Fibroblast of lung (primary cell): ENCODE measurements around the gene IGDCC3. TPM values are rescaled to one million over a fixed set of nuclear protein-coding genes. Genes with fewer than 3 reads are reported as not detected.

Source experiments
- DNase-seq, 2 donors: peaks; one replicate each; pipeline versions ENCODE4 v3.0.0 to v3.0.0-alpha.2; 2010; ENCODE audit warnings: low read depth in 2 of 2
- H2AFZ ChIP-seq: 2 replicates; pipeline ENCODE4 v1.5.1; 2012; ENCODE audit warnings: low read length, control low read depth, inconsistent platforms
- H3K27ac ChIP-seq: 2 replicates; pipeline ENCODE4 v1.5.1; 2011; ENCODE audit warnings: low read length, control low read depth; ENCODE audit not compliant: insufficient read depth
- H3K27me3 ChIP-seq: 2 replicates; pipeline ENCODE4 v1.5.1; 2011; ENCODE audit warnings: mild to moderate bottlenecking, low read length; ENCODE audit not compliant: control insufficient read depth, insufficient read depth
- H3K36me3 ChIP-seq: 2 replicates; pipeline ENCODE4 v1.5.1; 2011; ENCODE audit warnings: low read length; ENCODE audit not compliant: control insufficient read depth, insufficient read depth
- H3K4me1 ChIP-seq: 2 replicates; pipeline ENCODE4 v1.5.1; 2011; ENCODE audit warnings: low read length; ENCODE audit not compliant: control insufficient read depth, insufficient read depth; ENCODE audit errors: extremely low read depth
- H3K4me2 ChIP-seq: 2 replicates; pipeline ENCODE4 v1.5.1; 2011; ENCODE audit warnings: low read length, control low read depth; ENCODE audit not compliant: insufficient read depth; ENCODE audit errors: extremely low read depth
- H3K4me3 ChIP-seq, 4 experiments: fragments of 200-600 bp in 1 of 4; sonication (generic) in 1 of 4; replicated peaks in 1 of 4; 2 replicates each; pipeline ENCODE4 v1.5.1; 2011 to 2016; ENCODE audit warnings: low read length in 4 of 4, low read depth in 3 of 4, mild to moderate bottlenecking in 3 of 4, control low read depth in 2 of 4, inconsistent platforms in 1 of 4, mixed read lengths in 1 of 4; ENCODE audit not compliant: insufficient read depth in 1 of 4; ENCODE audit errors: control extremely low read depth in 1 of 4
- H3K79me2 ChIP-seq: 2 replicates; pipeline ENCODE4 v1.5.1; 2012; ENCODE audit warnings: mild to moderate bottlenecking, low read length, inconsistent platforms; ENCODE audit not compliant: control insufficient read depth, insufficient read depth
- H3K9ac ChIP-seq: 2 replicates; pipeline ENCODE4 v1.5.1; 2011; ENCODE audit warnings: mild to moderate bottlenecking, low read length, control low read depth; ENCODE audit not compliant: insufficient read depth
- H3K9me3 ChIP-seq: 2 replicates; pipeline ENCODE4 v1.5.1; 2012; ENCODE audit warnings: low read depth, low read length; ENCODE audit not compliant: control insufficient read depth, insufficient read depth
- H4K20me1 ChIP-seq: 2 replicates; pipeline ENCODE4 v1.5.1; 2011; ENCODE audit warnings: low read length; ENCODE audit not compliant: control insufficient read depth, insufficient read depth; ENCODE audit errors: extremely low read depth
- EZH2 ChIP-seq: IDR thresholded peaks from 2 replicates; pipeline ENCODE4 v1.5.1; 2012; ENCODE audit warnings: low read length, control low read depth, mild to moderate bottlenecking; ENCODE audit errors: missing control alignments
- polyA plus RNA-seq, 2 donors: library from polyadenylated mRNA; depleted of rRNA in 1 of 2; stranded (reverse) in 1 of 2; unstranded in 1 of 2; fragments of >200 nt; gene quantifications; 2 replicates each; pipeline ENCODE4 v1.2.1, GENCODE V29; 2011 to 2012; ENCODE audit warnings: missing spikeins in 1 of 2
- total RNA-seq: library from RNA; depleted of rRNA; stranded (reverse); fragments of >200 nt; gene quantifications from 2 replicates; pipeline ENCODE4 v1.2.1, GENCODE V29; 2014
- TF ChIP-seq, protein P1 (sequence below), 2 donors: IDR thresholded peaks in 1 of 2; conservative IDR thresholded peaks in 1 of 2; 1 replicate in 1 of 2; 2 replicates in 1 of 2; pipeline ENCODE4 v1.5.1; 2011 to 2012; ENCODE audit warnings: low read length in 2 of 2, control low read depth in 1 of 2, inconsistent platforms in 1 of 2, low read depth in 1 of 2, mild to moderate bottlenecking in 1 of 2

IGDCC3 gene
- total and polyA plus RNA-seq, 2 donors (not counting 1 experiment from before 2014, with no cell fraction given) = 0.15 TPM; not detected in 1

DNA sequence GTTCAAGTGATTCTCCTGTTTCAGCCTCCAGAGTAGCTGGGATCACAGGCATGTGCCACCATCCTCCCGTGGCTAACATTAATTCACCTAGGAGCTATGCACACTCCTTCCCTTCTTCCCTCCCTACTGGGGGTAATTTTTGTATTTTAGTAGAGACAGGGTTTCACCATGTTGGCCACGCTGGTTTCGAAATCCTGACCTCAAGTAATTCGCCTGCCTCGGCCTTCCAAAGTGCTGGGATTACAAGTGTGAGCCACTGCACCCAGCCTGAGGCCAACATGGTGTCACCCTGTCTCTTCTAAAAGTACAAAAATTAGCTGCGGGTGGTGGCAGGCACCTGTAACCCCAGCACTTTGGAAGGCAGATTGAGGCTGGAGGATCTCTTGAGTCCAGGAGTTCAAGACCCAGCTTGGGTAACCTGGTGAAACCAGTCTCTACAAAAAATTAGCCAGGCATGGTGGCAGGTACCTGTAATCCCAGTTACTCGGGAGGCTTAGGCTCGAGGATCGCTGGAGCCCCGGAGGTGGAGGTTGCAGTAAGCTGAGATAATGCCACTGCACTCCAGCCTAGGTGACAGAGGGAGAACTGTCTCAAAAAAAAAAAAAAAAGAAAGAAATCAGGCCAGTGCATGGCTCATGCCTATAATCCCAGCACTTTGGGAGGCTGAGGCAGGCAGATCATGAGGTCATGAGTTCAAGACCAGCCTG, 67.2 kb downstream of the IGDCC3 start:
- no peak overlapping the region for H3K4me3 ChIP-seq

DNA sequence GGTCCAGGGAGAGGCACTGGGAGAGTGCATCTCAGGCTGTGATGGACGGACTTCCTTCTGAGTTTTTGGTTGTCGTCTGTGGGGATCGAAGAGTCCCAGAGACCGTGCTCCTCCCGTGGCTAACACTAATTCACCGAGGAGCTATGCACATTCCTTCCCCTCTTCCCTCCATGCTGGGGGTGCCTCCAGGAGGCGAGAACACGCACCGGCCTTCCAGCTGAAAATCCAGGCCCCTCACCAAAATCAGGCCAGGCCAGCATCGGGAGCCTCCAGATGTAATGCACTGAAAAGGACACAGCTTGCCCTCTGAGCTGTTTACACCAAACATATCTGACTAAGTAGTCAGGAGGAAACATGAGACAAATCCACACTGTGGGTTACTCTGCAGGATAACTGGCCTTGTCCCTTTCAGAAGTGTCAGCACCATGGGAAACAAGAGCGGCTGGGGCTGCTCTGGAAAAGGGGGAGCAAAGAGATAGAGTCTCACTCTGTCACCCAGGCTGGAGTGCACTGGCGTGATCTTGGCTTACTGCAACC, 67.9 kb downstream of the IGDCC3 start:
- Histone ChIP-seq H3K27ac (no peak overlapping the region), H3K4me3 (no peak overlapping the region), H4K20me1 (no peaks in the 10 kb centered on the region), H3K9me3 (no peaks in the 10 kb centered on the region), H3K4me2 (no peak overlapping the region), H3K9ac (no peak overlapping the region), H3K36me3 (no peaks in the 10 kb centered on the region), H3K4me1 (no peaks in the 10 kb centered on the region), H3K79me2 (no peaks in the 10 kb centered on the region), H3K27me3 (no peaks in the 10 kb centered on the region), H2AFZ (no peak overlapping the region)
- peak in 1 of 2 donors; percentile 70 for DNase-seq
- TF ChIP-seq EZH2 = no peak
- TF ChIP-seq, protein P1, sequence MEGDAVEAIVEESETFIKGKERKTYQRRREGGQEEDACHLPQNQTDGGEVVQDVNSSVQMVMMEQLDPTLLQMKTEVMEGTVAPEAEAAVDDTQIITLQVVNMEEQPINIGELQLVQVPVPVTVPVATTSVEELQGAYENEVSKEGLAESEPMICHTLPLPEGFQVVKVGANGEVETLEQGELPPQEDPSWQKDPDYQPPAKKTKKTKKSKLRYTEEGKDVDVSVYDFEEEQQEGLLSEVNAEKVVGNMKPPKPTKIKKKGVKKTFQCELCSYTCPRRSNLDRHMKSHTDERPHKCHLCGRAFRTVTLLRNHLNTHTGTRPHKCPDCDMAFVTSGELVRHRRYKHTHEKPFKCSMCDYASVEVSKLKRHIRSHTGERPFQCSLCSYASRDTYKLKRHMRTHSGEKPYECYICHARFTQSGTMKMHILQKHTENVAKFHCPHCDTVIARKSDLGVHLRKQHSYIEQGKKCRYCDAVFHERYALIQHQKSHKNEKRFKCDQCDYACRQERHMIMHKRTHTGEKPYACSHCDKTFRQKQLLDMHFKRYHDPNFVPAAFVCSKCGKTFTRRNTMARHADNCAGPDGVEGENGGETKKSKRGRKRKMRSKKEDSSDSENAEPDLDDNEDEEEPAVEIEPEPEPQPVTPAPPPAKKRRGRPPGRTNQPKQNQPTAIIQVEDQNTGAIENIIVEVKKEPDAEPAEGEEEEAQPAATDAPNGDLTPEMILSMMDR (conservative IDR thresholded peaks at IDR 0.05 in 1 of 2, IDR thresholded peaks at IDR 0.05 in 1 of 2; ENCODE audit: low read depth in 1 of 2, low read length in 2 of 2) = peak in 1 of 2 donors; percentile 2

More for the DNA sequence above, 67.2 kb downstream of the IGDCC3 start:
- peak in 1 of 2 donors; percentile 56 for DNase-seq
- H3K4me1 ChIP-seq = no peaks in the 10 kb centered on the region
- no peaks in the 10 kb centered on the region for H3K79me2 ChIP-seq
- H3K9ac ChIP-seq = no peak overlapping the region
- no peaks in the 10 kb centered on the region for H3K9me3 ChIP-seq
- no peak overlapping the region for H3K27ac ChIP-seq
- no peaks in the 10 kb centered on the region for H4K20me1 ChIP-seq
- no peaks in the 10 kb centered on the region for H3K27me3 ChIP-seq
- H3K36me3 ChIP-seq = no peaks in the 10 kb centered on the region
- H2AFZ ChIP-seq = no peak overlapping the region
- TF ChIP-seq EZH2 = no peak
- no peak overlapping the region for H3K4me2 ChIP-seq

DNA sequence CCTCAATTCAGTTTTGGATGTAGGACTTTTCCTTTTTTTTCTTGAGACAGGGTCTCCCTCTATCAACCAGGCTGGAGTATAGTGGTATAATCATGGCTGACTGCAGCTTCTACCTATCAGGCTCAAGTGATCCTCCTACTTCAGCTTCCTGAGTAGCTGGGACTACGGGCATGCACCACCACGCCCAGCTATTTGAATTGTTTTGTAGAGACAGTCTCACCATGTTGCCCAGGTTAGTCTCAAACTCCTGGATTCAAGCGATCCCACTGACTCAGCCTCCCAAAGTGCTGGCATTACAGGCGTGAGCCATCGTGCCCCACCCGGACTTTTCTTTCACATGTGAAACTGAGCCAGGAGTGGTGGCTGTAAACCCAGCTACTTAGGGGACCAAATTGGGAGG, 69.8 kb downstream of the IGDCC3 start:
- no peak for DNase-seq
- no peaks in the 10 kb centered on the region for H3K4me1 ChIP-seq
- H3K36me3 ChIP-seq = no peaks in the 10 kb centered on the region
- no peak for TF ChIP-seq EZH2
- TF ChIP-seq, protein P1 (conservative IDR thresholded peaks at IDR 0.05 in 1 of 2, IDR thresholded peaks at IDR 0.05 in 1 of 2; ENCODE audit: low read depth in 1 of 2, low read length in 2 of 2) = no peak
- no peaks in the 10 kb centered on the region for H3K79me2 ChIP-seq
- H3K4me2 ChIP-seq = no peak overlapping the region
- H3K27me3 ChIP-seq = no peaks in the 10 kb centered on the region
- no peak overlapping the region for H2AFZ ChIP-seq
- H4K20me1 ChIP-seq = no peaks in the 10 kb centered on the region
- no peak overlapping the region for H3K27ac ChIP-seq
- no peak overlapping the region for H3K4me3 ChIP-seq
- H3K9me3 ChIP-seq = no peaks in the 10 kb centered on the region
- H3K9ac ChIP-seq = no peak overlapping the region
